Activated gamma-delta T cell (primary cell): ENCODE data around the gene PCCA.
"Not testable (repeated sequence)": the region's sequence is repeated elsewhere in the genome, so short reads cannot be mapped to it uniquely, and the experiment has no call there.

Source experiments
- DNase-seq: peaks from one replicate; lab custom pipeline; 2025; lab: John Stamatoyannopoulos, UW

PCCA gene

GRCh38 chr13:100305398-100305797 is 216.5 kb downstream of the PCCA start:
- no peak for DNase-seq

DNA sequence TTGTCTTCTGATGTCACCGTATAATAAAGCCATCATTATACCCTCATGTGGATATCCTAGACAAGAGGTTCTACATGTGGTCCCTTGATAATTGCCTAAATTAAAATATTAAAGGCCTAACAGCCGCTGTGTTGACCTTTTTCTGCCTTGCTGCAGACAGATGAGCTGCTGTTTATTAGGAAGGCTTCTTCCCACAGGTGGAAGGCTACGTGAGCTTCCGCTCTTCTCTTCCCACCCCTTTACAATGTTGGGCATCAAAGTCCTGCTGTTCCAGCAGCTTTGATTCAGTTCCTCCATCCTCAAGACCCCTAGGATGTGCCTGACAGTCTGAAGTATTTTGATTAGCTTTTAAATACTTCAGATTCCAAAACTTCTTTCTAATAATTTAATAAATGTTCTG is 217.1 kb downstream of the PCCA start:
- no peak for DNase-seq

DNA sequence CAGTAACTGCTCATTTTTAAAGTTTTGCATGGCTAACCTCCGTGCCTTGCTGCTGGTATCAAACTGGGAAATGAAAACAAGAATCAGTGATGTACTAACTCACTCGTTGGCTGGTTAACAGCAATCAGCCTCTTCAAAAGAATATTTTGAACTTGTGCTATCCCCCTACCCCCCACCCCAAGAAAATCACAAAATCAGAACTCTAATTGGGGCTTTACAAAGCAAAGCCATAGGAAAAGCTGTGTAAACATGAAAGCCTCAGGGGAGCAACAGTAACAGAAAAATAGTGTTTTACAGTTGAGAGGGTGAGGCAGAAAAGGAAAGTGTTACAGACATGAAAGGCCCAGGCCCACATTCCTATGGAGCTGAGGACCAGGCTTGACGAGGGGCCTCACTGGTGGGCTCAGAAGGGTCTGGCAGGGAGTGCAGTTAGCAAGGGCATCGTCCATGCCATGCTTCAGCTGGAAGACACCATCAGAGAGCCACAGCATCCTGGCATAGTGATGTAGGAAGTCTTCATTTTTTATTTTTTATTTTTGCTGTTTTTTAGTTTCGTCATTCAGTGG is 217.6 kb downstream of the PCCA start:
- DNase-seq, result no peak

DNA sequence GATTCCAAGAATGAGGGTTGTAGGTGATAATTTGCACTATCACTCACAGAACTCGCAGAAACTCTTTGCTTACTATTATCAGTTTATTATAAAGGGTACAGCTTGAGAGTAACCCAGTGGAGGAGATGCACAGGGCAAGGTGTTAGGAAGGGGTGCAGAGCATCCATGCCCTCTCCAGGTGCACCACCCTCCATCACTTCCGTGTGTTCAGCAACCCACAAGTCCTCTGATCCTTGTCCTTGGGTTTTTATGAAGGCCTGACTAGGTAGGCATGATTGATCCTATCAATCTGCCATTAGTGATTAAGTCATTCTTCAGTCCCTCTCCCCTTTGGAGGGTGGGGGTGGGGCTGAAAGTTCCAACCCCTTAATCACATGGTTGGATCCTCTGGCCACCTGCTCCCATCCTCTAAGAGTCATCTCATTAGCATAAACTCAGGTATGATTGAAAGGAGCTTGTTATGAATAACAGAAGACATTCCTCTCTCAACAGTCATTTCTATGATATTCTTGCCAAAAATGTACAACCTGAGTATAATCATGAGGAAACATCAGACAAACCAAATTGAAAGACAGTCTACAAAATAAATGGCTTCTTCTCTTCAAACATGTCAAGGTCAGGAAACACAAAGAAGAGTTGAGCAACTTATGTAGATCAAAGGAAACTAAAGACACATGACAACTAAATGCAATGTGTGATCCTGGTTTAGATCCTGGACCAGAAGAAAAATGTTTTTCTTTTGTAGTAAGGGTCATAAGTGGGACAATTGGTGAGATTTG is 225.4 kb downstream of the PCCA start:
- DNase-seq, result no peak

DNA sequence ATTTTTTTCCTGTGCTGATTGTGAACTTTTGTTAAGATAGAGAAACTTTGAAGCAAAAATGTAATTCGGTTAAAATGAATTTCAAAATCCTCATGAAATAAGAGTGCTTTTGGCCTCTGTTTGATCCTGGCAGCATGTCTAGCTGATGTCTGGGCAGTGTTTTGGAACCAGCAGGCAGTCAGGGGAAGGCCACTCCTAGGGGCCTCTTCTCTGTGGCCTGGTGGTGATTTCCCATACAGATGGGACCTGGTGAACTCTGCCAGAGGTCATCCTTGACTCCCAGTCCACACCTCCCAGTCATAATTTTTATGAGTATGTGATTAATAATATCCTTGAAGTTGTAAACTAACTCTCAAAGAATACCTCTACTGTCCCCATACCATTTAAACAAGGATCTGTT is 226.6 kb downstream of the PCCA start:
- DNase-seq, result no peak

- not testable (repeated sequence) for DNase-seq
These were observed 229.6 kb downstream of the PCCA start for GRCh38 chr13:100318473-100318872.

DNA sequence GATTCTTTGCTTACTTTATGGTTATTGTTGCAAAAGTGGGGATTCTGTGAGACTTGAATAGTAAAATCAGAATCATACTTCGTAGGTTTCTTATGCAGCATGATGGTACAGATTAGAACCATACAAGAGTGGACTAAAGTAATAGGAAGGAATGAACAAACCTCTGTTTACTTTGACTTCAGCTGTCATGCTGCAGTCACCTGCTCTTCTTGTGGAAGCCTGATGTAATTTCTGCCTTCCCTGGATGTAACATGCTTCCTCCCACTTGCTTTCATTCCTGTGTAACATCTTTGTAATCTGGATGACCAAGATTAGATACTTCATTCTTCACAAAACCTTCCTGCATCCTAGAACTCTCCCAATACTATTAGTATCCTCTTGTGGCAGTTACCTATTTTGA is 235.0 kb downstream of the PCCA start:
- DNase-seq, result no peak

DNA sequence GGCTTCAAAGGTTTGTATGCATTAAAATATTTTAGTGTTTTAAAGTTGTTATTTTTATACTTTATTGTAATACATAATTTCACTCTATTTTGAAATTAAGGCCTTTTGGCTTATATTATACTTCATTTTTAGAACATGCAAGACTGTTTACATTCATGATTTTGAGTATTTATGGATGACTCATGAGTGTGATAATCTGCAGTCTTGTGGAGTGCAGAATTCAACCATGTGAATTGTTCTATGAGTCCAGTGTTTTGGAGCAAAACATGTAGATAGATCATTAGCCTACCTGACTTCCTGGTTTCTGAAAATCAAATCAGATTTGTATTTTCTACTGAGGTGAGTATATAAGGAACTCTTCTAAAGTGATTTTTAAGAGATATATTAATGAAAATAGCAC is 241.8 kb downstream of the PCCA start:
- DNase-seq, result no peak

DNA sequence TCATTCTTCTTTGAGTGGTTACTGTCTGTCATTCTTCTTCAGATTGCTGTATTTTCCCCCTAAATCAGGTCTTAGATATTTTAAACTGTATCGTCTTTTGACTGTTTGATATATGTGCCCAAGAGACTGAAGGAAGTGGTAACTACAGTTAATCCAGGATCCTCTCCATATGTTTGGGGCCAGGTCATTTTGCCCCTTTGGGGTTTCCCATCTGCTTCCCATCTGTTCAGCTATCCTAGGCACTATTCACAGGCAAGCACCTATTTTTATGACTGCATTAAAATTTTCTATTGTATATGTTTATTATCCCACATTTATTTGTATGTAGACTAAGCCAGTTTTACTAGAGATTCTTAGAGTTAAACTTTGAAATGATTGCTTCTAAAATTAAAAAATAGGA is 244.2 kb downstream of the PCCA start:
- no peak for DNase-seq

- no peak for DNase-seq
These were observed 245.3 kb downstream of the PCCA start for GRCh38 chr13:100334214-100334613.

DNA sequence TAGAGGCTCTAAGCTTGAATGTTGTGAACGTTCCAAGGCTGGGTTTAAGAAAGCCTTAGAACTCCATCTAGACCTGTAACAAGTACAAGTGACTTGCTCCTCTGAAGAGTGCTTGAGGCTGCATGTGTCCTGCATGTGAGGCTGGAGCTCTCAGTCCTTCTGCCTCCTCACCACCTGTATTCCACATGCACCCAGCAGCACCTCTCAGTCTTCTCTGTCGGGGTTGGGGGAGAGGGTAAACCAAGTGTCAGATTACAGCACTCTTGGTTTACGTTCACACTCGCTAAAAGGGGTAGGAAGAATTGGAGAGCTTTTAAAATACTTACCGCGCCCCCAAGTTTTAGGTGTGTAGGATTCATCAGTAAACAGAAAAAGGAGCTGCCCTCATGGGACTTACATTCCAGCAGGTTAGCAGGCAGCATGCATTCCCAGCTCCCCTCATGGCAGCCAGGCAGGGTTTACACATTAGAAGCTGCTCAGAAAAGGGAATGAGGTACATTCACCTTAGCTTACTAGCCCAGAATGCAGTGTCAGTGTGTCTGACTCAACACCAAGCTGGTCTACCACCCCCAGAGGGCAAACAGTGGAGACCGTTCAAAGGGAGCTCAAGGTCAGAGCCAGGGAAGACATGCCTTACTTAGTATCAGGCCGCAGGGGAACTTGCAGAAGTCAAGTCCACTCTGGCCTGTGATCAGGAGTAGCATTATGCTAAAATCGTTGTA is 248.1 kb downstream of the PCCA start:
- no peak for DNase-seq

GRCh38 chr13:100338275-100338674 is 249.4 kb downstream of the PCCA start:
- no peak for DNase-seq

DNA sequence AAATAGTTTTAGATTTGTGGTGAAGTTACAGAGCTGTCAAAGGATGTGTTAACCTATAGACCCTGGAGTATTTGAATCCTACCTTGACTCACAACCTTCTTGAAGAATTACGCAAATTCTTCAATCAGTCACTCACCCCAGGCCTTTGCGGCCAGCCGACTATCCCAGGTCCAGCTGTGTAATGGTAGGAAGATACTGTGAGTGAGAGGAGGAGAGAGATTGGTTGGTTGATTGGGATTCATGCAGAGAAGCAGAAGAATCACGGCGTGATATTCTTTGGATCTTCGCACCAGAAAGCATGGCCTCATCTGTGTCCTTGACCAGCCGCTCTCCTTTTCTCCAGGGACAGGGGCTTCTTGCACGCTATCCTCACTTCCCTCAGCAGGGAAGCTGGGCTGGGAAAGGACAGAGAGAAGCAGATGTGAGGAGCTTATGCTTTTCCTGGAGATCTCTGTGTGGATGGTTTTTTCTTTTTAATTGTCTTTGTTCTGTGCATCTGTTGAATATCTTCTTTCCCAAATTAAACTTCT is 250.6 kb downstream of the PCCA start:
- no peak for DNase-seq

DNA sequence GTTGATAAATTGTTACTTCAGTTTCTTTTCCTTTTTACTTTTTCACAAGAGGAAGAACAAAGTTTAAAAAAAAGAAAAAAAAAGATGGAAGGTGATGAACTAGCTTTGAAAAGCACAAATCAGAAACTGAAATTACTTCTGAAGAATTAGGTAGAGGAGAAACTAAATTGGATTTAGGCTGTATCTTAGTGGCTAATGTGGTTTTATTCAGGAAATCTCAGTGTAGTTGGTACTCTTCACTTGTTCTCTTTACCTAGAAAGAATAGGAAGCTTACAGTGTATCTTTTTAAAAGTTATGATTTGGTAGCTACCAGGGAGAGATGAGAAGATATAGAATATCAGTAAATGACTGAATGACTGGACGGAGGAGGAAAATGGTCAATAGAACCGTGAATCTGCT is 252.0 kb downstream of the PCCA start:
- no peak for DNase-seq

- DNase-seq, result no peak
These were observed 252.4 kb downstream of the PCCA start for GRCh38 chr13:100341327-100341726.

- no peak for DNase-seq
These were observed 255.7 kb downstream of the PCCA start for GRCh38 chr13:100344544-100344943.

- no peak for DNase-seq
These were observed 259.1 kb downstream of the PCCA start for GRCh38 chr13:100347968-100348367.

DNA sequence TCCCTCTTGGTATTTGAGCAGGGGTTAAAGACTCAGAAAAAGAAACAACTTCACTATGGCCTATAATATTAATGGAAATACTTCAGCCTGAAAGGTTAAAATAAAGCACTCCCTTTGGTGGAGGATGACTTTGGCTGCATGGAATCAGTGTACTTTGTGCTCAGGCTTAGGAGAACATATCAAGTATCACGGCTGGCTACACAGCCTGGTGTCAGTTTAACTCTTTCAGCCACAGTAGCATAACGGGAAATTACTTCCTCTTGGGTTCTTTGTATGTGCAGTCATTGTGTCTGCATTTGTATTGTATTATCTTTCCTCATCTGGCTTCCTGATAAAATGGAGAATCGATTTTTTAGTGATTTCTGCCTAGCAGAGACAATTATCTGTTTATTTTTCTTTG is 260.7 kb downstream of the PCCA start:
- DNase-seq, result no peak

DNA sequence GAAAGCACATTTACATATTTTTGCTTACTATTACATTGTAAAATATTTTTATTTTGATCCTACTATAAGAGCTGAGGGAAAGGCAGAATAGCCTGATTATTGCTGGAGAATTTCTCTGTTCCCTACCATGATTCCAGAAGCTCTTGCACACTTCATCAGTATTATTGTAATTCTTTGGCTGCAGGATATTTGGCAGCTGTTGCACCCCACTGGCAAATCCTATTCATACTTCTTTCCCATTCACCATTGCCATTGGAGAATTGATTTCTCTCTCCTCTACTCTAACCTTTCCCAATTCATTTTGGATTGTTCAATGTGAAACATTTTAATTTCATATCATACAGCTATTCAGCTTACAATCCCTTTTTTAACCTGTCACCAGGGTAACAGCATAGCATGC is 261.7 kb downstream of the PCCA start:
- no peak for DNase-seq

- no peak for DNase-seq
These were observed 267.5 kb downstream of the PCCA start for GRCh38 chr13:100356426-100356825.

GRCh38 chr13:100356889-100357288 is 268.0 kb downstream of the PCCA start:
- DNase-seq, result no peak

- no peak for DNase-seq
These were observed 268.9 kb downstream of the PCCA start for GRCh38 chr13:100357764-100358163.

GRCh38 chr13:100361504-100361903 is 272.6 kb downstream of the PCCA start:
- no peak for DNase-seq
